CD14-positive monocyte (primary cell): ENCODE data around the gene CHMP2A. TPM values are rescaled to one million over a fixed set of nuclear protein-coding genes. Genes with fewer than 3 reads are reported as not detected.

Experiments
- DNase-seq, 3 donors: peaks; one replicate each; pipeline ENCODE4 v3.0.0-alpha.2; 2011 to 2022
- H2AFZ ChIP-seq: 2 replicates; pipeline ENCODE4 v1.6.0; 2012; ENCODE audit warnings: mild to moderate bottlenecking, low read depth, low read length, inconsistent platforms; ENCODE audit not compliant: insufficient read depth, poor library complexity, severe bottlenecking
- H3K27ac ChIP-seq, 2 donors: 1 replicate in 1 of 2; 2 replicates in 1 of 2; pipeline ENCODE4 v1.5.1; 2012 to 2013; ENCODE audit warnings: low read length in 2 of 2, control low read depth in 1 of 2, inconsistent platforms in 1 of 2, low read depth in 1 of 2, mild to moderate bottlenecking in 1 of 2
- H3K27me3 ChIP-seq, 2 donors: one replicate each; pipeline versions ENCODE4 v1.6.0 to v1.6.1; 2011 to 2013; ENCODE audit warnings: low read length in 2 of 2; ENCODE audit not compliant: control insufficient read depth in 2 of 2, insufficient read depth in 2 of 2
- H3K36me3 ChIP-seq, 2 donors: replicated peaks in 1 of 2; 1 replicate in 1 of 2; 2 replicates in 1 of 2; pipeline versions ENCODE4 v1.5.1 to v1.6.1; 2012 to 2013; ENCODE audit warnings: low read length in 2 of 2, control low read depth in 1 of 2, inconsistent platforms in 1 of 2, mild to moderate bottlenecking in 1 of 2; ENCODE audit not compliant: insufficient read depth in 2 of 2, control insufficient read depth in 1 of 2
- H3K4me1 ChIP-seq, 2 donors: 1 replicate in 1 of 2; 2 replicates in 1 of 2; pipeline versions ENCODE4 v1.5.1 to v1.6.1; 2012 to 2013; ENCODE audit warnings: low read length in 2 of 2, control low read depth in 1 of 2, inconsistent platforms in 1 of 2, mild to moderate bottlenecking in 1 of 2, moderate library complexity in 1 of 2; ENCODE audit not compliant: insufficient read depth in 2 of 2, control insufficient read depth in 1 of 2
- H3K4me2 ChIP-seq: replicated peaks from 2 replicates; pipeline ENCODE3; 2012; ENCODE audit warnings: low read length, moderate library complexity, mild to moderate bottlenecking; ENCODE audit not compliant: poor library complexity, severe bottlenecking; ENCODE audit errors: extremely low read depth
- H3K4me3 ChIP-seq, 3 experiments: fragments of 200-600 bp in 1 of 3; sonication (generic) in 1 of 3; replicated peaks in 1 of 3; 1 replicate in 2 of 3; 2 replicates in 1 of 3; pipeline ENCODE4 v1.5.1; 2011 to 2013; ENCODE audit warnings: low read length in 3 of 3, mild to moderate bottlenecking in 3 of 3, control low read depth in 2 of 3, low read depth in 2 of 3, inconsistent platforms in 1 of 3, moderate library complexity in 1 of 3
- H3K79me2 ChIP-seq: 2 replicates; pipeline ENCODE4 v1.6.0; 2012; ENCODE audit warnings: mild to moderate bottlenecking, control low read depth, inconsistent platforms, low read length, moderate library complexity; ENCODE audit not compliant: insufficient read depth
- H3K9ac ChIP-seq: 2 replicates; pipeline ENCODE4 v1.6.0; 2017; ENCODE audit warnings: low read length, mild to moderate bottlenecking; ENCODE audit not compliant: insufficient read depth, poor library complexity, severe bottlenecking
- H3K9me3 ChIP-seq, 2 donors: replicated peaks in 1 of 2; 1 replicate in 1 of 2; 2 replicates in 1 of 2; pipeline versions ENCODE4 v1.5.1 to v1.6.1; 2012 to 2013; ENCODE audit warnings: low read length in 2 of 2, control low read depth in 1 of 2; ENCODE audit not compliant: control insufficient read depth in 1 of 2, insufficient read depth in 1 of 2
- H4K20me1 ChIP-seq: 2 replicates; pipeline ENCODE4 v1.6.0; 2012; ENCODE audit warnings: mild to moderate bottlenecking, low read length, control low read depth, moderate library complexity; ENCODE audit not compliant: insufficient read depth
- H3K27ac Mint-ChIP-seq, 7 donors: one replicate each; pipeline ENCODE4 v1.8.0; 2020; ENCODE audit warnings: mild to moderate bottlenecking in 7 of 7, mixed read lengths in 7 of 7, moderate library complexity in 6 of 7, inconsistent platforms in 2 of 7
- H3K27me3 Mint-ChIP-seq, 3 donors: one replicate each; pipeline ENCODE4 v1.8.0; 2021 to 2022; ENCODE audit warnings: low read depth in 3 of 3, mild to moderate bottlenecking in 3 of 3, mixed read lengths in 3 of 3, moderate library complexity in 3 of 3, inconsistent platforms in 1 of 3
- H3K36me3 Mint-ChIP-seq, 2 donors: one replicate each; pipeline ENCODE4 v1.8.0; 2020; ENCODE audit warnings: mixed read lengths in 2 of 2, inconsistent platforms in 1 of 2, mild to moderate bottlenecking in 1 of 2
- H3K4me1 Mint-ChIP-seq: one replicate; pipeline ENCODE4 v1.8.0; 2020; ENCODE audit warnings: mild to moderate bottlenecking, mixed read lengths
- H3K4me3 Mint-ChIP-seq, 2 donors: one replicate each; pipeline ENCODE4 v1.8.0; 2020; ENCODE audit warnings: mild to moderate bottlenecking in 2 of 2, mixed read lengths in 2 of 2, moderate library complexity in 1 of 2
- H3K9me3 Mint-ChIP-seq, 7 donors: one replicate each; pipeline ENCODE4 v1.8.0; 2020 to 2022; ENCODE audit warnings: mixed read lengths in 7 of 7, mild to moderate bottlenecking in 6 of 7, moderate library complexity in 6 of 7, inconsistent platforms in 2 of 7
- CTCF ChIP-seq: fragments of 200-600 bp; IDR thresholded peaks from one replicate; pipeline ENCODE4 v1.8.0; 2022; ENCODE audit warnings: antibody characterized with exemption, mild to moderate bottlenecking
- WGBS: methylation state at CpG from one replicate; pipeline ENCODE4 v1.1.5; 2013; ENCODE audit warnings: missing lambda C conversion rate; ENCODE audit not compliant: insufficient coverage; 5-methylcytosine and 5-hydroxymethylcytosine counted together
- intact Hi-C, 2 donors: fragments of 100-400 bp; cut with micrococcal nuclease; formaldehyde crosslinking; loops; one replicate each; pipeline versions ENCODE4 v1.15.0 to v1.15.1; 2023
- polyA plus RNA-seq, 3 donors: library from polyadenylated mRNA; depleted of rRNA in 1 of 3; unstranded in 2 of 3; stranded (reverse) in 1 of 3; fragments of 300-500 nt in 2 of 3; fragments of >200 nt in 1 of 3; fragmentation: Illumina TruSeq in 2 of 3; gene quantifications; 1 replicate in 2 of 3; 2 replicates in 1 of 3; pipeline ENCODE4 v1.2.3, GENCODE V29; 2012 to 2021

The CHMP2A gene
- polyA plus RNA-seq, 3 donors: 228 to 323 (median 290) TPM

GRCh38 chr19:58519355-58520256, 35.3 kb downstream of the CHMP2A start, which contains the start of gene ZBTB45:
ZBTB45 (minus strand) TSS chr19:58519810; CDS start chr19:58517673, 2,137 bp downstream.
- peaks cover 19 to 26% of the 10 kb centered on the region in 2 donors for H3K36me3 Mint-ChIP-seq
- peaks cover 40% of the 10 kb centered on the region for H3K79me2 ChIP-seq

More at GRCh38 chr19:58519355-58520256, 35.3 kb downstream of the CHMP2A start, which contains the start of gene ZBTB45:
- Histone ChIP-seq H3K27ac (peak within 1 kb of the TSS; percentile 90 to 93), H3K36me3 (peaks cover 17 to 20% of the 10 kb centered on the region in 2 donors), H2AFZ (peak within 1 kb of the TSS; percentile 96), H3K4me1 (peaks cover 30 to 31% of the 10 kb centered on the region in 2 donors), H3K4me2 (peak within 1 kb of the TSS; percentile 96), H3K4me3 (peak within 1 kb of the TSS; percentile 57 to 90 (median 86)), H4K20me1 (peaks cover 36% of the 10 kb centered on the region), H3K27me3 (no peaks in the 10 kb centered on the region), H3K9ac (peak within 1 kb of the TSS; percentile 94), H3K9me3 (no peaks in the 10 kb centered on the region)
- Mint-ChIP-seq H3K27ac (peak within 1 kb of the TSS; percentile 95 to 99 (median 98)), H3K27me3 (peaks cover 0 to 1% (median 0%) of the 10 kb centered on the region in 3 donors), H3K9me3 (peaks cover 0 to 3% (median 0%) of the 10 kb centered on the region in 7 donors), H3K4me3 (peak within 1 kb of the TSS; percentile 92 to 93), H3K4me1 (peaks cover 36% of the 10 kb centered on the region)
- DNase-seq: peak; percentile 93 to 94 (median 93)
- under 1% methylated on average over 77 of the region's 87 CpGs for WGBS
- peak; percentile 79 for TF ChIP-seq CTCF
- intact Hi-C loops: loop anchor here in 1 of 2 donors (2.0 kb wide), 2 partner anchors 19 to 53 kb away; partner anchors contain the start of gene MZF1
